ENCODE results near the gene FGD6. TPM values are rescaled to one million over a fixed set of nuclear protein-coding genes. Genes with fewer than 3 reads are reported as not detected.

Gene FGD6
- total RNA-seq, 1 donor from 2014 or later = 8.6 TPM

GRCh38 chr12:95225645-95226212 is 8.5 kb upstream of the FGD6 start:
- no peaks in the 10 kb centered on the region for H3K9me3 Mint-ChIP-seq (ENCODE audit: low read depth)
- H3K27ac Mint-ChIP-seq (ENCODE audit: unreplicated experiment) = no peak overlapping the region
- no peak overlapping the region for H3K4me3 Mint-ChIP-seq (ENCODE audit: unreplicated experiment)
- no peak for DNase-seq (ENCODE audit: low spot score)
- peaks cover 36% of the 10 kb centered on the region for H3K4me1 Mint-ChIP-seq (ENCODE audit: low read depth)
- peaks cover 4% of the 10 kb centered on the region for H3K36me3 Mint-ChIP-seq (ENCODE audit: low read depth)
- no peaks in the 10 kb centered on the region for H3K27me3 Mint-ChIP-seq (ENCODE audit: low read depth)
- TF ChIP-seq, protein P1, sequence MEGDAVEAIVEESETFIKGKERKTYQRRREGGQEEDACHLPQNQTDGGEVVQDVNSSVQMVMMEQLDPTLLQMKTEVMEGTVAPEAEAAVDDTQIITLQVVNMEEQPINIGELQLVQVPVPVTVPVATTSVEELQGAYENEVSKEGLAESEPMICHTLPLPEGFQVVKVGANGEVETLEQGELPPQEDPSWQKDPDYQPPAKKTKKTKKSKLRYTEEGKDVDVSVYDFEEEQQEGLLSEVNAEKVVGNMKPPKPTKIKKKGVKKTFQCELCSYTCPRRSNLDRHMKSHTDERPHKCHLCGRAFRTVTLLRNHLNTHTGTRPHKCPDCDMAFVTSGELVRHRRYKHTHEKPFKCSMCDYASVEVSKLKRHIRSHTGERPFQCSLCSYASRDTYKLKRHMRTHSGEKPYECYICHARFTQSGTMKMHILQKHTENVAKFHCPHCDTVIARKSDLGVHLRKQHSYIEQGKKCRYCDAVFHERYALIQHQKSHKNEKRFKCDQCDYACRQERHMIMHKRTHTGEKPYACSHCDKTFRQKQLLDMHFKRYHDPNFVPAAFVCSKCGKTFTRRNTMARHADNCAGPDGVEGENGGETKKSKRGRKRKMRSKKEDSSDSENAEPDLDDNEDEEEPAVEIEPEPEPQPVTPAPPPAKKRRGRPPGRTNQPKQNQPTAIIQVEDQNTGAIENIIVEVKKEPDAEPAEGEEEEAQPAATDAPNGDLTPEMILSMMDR (IDR thresholded peaks at IDR 0.05) = no peak

- TF ChIP-seq, protein P1 (IDR thresholded peaks at IDR 0.05) = no peak
- Mint-ChIP-seq H3K36me3 (ENCODE audit: low read depth) (peaks cover 4% of the 10 kb centered on the region), H3K27me3 (ENCODE audit: low read depth) (no peaks in the 10 kb centered on the region), H3K4me1 (ENCODE audit: low read depth) (peaks cover 43% of the 10 kb centered on the region), H3K9me3 (ENCODE audit: low read depth) (no peaks in the 10 kb centered on the region), H3K27ac (ENCODE audit: unreplicated experiment) (peak overlapping the region; percentile 46), H3K4me3 (ENCODE audit: unreplicated experiment) (no peak overlapping the region)
- no peak for DNase-seq (ENCODE audit: low spot score)
Measured at GRCh38 chr12:95224202-95225170, 7.2 kb upstream of the FGD6 start.

DNA sequence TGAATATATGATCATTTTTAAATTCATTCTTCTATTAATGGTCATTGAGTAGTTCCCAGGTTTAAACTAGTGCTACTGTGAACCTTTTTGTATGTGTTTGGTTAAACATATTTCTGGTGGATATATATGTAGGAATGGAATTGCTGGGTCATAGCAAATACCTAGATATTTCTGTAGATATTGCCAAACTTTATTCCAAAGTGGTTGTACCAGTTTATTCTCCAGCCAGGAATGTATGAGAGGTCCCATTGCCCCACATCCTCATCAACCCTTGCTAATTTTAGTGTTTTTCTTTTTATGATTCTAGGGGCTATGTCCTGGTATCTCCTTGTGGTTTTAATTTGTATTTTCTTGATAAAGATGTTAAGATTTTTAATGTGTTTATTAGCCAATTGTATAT is 3.5 kb upstream of the FGD6 start:
- TF ChIP-seq, protein P1 (IDR thresholded peaks at IDR 0.05) = no peak
- H3K36me3 Mint-ChIP-seq (ENCODE audit: low read depth) = peaks cover 4% of the 10 kb centered on the region
- H3K27ac Mint-ChIP-seq (ENCODE audit: unreplicated experiment) = peak overlapping the region; percentile 99
- H3K9me3 Mint-ChIP-seq (ENCODE audit: low read depth) = no peaks in the 10 kb centered on the region
- no peak overlapping the region for H3K4me3 Mint-ChIP-seq (ENCODE audit: unreplicated experiment)
- no peak for DNase-seq (ENCODE audit: low spot score)
- peaks cover 56% of the 10 kb centered on the region for H3K4me1 Mint-ChIP-seq (ENCODE audit: low read depth)
- H3K27me3 Mint-ChIP-seq (ENCODE audit: low read depth) = no peaks in the 10 kb centered on the region

- Mint-ChIP-seq H3K9me3 (ENCODE audit: low read depth) (no peaks in the 10 kb centered on the region), H3K27me3 (ENCODE audit: low read depth) (no peaks in the 10 kb centered on the region), H3K4me3 (ENCODE audit: unreplicated experiment) (no peak overlapping the region), H3K27ac (ENCODE audit: unreplicated experiment) (peak overlapping the region; percentile 99), H3K36me3 (ENCODE audit: low read depth) (peaks cover 4% of the 10 kb centered on the region), H3K4me1 (ENCODE audit: low read depth) (peaks cover 61% of the 10 kb centered on the region)
- TF ChIP-seq, protein P1 (IDR thresholded peaks at IDR 0.05) = no peak
- no peak for DNase-seq (ENCODE audit: low spot score)
Measured at GRCh38 chr12:95220190-95220589, 2.9 kb upstream of the FGD6 start.
